ENCODE measurements around the gene TNFRSF19.

TNFRSF19 gene

DNA sequence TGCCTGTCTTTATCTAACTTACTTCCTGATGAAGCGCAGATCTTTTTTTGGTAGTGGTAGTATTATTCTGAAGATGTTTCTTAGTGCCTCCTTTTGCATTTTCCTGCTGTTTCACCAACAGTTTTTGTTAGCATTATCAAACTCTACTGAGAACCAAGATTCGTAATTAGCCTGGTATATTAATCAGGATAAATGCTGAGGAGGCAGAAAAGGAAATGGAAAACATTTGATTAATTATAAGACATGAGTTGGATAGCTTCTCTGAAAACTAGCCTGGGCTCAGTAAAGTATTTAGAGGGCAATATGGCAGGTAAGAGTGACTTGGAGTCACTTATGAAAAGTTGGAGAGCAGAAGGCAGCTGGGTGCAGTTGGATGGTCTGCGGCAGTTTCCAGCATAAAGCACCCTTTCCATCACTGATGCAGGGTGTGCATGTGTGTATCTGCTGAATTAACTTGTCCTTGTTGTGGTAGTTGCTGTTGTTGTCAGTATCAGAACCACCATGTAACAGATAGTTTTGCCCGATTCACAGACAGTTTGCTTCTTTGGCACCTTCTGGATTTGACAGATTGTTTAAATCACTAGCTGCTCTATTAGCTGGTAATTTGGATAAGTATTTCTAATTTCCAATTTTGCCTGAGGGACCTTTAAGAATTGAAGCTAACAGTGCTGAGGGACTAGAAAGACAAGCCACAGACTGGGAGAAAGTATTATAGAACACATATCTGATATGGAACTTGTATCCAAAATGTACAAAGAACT lies 6.9 kb upstream of the TNFRSF19 start:
- TF ChIP-seq, protein P1, sequence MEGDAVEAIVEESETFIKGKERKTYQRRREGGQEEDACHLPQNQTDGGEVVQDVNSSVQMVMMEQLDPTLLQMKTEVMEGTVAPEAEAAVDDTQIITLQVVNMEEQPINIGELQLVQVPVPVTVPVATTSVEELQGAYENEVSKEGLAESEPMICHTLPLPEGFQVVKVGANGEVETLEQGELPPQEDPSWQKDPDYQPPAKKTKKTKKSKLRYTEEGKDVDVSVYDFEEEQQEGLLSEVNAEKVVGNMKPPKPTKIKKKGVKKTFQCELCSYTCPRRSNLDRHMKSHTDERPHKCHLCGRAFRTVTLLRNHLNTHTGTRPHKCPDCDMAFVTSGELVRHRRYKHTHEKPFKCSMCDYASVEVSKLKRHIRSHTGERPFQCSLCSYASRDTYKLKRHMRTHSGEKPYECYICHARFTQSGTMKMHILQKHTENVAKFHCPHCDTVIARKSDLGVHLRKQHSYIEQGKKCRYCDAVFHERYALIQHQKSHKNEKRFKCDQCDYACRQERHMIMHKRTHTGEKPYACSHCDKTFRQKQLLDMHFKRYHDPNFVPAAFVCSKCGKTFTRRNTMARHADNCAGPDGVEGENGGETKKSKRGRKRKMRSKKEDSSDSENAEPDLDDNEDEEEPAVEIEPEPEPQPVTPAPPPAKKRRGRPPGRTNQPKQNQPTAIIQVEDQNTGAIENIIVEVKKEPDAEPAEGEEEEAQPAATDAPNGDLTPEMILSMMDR (IDR thresholded peaks at IDR 0.05; ENCODE audit: low read length, missing control alignments), result no peak
- H3K4me3 ChIP-seq (replicated peaks; ENCODE audit: low read depth, low read length), result no peak overlapping the region
- DNase-seq (ENCODE audit: low read depth), result no peak

DNA sequence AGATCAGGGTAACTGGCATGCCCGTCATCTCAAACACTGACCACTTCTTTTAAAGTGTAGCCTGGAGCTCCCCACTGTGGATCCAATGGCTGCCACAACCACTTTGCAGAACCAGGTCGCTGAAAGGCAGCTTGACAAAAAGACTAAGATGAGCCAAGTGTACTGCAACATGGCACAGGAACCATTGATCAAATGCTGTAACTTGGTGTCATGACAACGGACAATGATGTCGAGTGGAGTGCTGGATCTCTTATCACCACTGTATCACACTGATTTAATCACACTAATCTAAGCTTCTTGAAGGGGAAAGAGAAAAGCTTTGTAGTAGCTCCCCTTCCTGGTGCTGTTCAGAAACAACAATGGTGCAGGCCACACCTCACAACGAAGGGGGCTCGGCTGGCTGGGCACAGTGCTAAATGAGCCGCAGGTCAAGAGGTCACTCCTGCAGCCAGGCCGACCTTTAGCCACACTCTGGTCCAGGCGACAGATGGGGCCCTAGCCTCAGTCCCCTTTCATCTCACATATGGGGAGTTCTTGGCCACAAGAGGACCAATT lies 2.2 kb upstream of the TNFRSF19 start:
- DNase-seq (ENCODE audit: low read depth), result no peak
- TF ChIP-seq, protein P1 (IDR thresholded peaks at IDR 0.05; ENCODE audit: low read length, missing control alignments), result no peak
- no peak overlapping the region for H3K4me3 ChIP-seq (replicated peaks; ENCODE audit: low read depth, low read length)

DNA sequence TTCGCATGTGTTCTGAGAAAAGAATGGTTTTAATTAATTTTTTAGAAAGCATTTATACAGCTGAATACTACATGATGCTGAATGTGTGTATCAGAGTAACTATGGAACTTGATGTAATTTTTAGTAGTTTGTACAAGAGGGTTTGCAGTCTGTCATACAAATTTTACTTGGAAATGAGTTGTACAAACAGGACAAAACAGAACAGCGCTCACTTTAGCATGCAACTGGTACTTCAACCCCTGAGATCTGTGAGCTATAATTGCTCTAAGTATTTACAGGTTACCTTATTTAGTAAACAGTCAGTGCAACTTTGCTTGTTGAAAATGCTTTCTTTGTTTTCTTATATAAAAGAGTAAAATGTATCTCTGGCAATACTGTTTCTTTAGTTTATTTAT lies 706 bp downstream of the TNFRSF19 start:
- TF ChIP-seq, protein P1 (IDR thresholded peaks at IDR 0.05; ENCODE audit: low read length, missing control alignments), result peak; percentile 35
- DNase-seq (ENCODE audit: low read depth), result peak; percentile 39
- peak overlapping the region; percentile 40 for H3K4me3 ChIP-seq (replicated peaks; ENCODE audit: low read depth, low read length)

DNA sequence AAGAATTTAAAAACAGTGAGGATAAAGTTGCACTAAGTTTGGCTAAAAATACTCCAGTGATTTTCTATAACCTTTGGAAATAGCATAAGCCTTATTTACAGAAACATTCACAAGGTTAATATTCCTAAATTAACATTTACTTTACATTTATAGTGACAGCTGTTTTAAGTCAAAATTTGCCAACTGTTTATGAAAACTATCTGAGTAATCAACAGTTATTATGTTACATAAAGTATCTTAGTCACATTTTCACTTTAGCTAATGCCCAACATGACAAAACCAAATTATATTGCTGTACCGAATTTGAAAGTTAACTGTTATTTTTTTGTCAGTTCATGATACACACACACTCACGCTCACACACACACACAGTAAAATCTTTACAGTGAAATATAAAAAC lies 1.2 kb downstream of the TNFRSF19 start:
- DNase-seq (ENCODE audit: low read depth), result no peak
- peak overlapping the region; percentile 40 for H3K4me3 ChIP-seq (replicated peaks; ENCODE audit: low read depth, low read length)
- TF ChIP-seq, protein P1 (IDR thresholded peaks at IDR 0.05; ENCODE audit: low read length, missing control alignments), result no peak

DNA sequence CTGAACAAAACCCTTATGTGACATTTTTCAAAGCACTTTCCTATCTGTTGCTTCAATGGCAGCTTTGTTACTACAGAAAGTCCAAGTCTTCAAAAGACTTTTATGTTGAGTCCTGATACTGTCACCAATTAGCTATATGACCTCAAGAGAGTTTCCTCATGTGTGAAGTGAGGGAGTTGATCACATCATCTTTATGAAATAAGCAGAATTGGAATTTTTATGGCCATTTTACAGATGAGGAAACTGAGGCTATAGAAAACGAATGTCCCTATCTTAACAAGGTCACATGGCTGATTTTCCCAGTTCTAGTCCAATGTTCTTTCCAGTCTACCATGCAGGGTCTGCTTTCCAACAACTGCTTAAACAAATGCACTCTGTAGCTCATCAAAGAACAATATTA lies 2.6 kb downstream of the TNFRSF19 start:
- DNase-seq (ENCODE audit: low read depth), result no peak
- TF ChIP-seq, protein P1 (IDR thresholded peaks at IDR 0.05; ENCODE audit: low read length, missing control alignments), result no peak
- H3K4me3 ChIP-seq (replicated peaks; ENCODE audit: low read depth, low read length), result no peak overlapping the region

DNA sequence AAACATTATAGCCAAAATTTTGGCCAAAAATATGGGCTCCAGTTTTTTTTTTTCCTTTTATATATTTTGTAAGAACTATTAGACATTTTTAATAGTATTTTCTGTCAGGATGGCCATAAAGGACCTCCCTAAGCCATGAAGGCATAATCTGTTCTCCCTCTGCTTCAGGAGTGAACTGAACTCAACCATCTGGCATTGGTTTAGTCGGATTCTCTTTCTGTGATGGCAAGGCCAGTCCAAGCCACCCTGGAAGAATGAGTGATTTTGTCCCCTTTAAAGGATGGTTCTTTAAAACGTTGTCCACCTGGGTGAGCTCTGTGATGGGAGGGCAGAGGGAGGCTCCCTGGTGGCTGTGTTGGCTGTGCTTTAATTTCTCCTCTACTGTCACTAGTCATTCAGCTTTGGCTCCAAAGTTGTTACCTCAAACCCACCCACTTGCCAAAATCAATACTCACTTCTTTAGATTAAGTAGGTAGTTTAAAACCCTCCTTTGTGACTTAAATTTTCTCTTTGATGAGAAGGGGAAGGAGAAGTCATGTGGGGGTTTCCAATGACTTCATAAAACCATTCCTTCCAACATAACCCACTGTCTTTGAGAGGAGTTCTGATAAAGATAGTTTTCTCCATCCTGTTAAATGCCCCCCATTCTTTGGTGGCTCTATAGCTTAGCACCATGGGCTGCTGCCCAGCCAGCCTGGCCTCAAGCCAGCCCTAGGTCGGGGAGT lies 4.4 kb downstream of the TNFRSF19 start:
- no peak for DNase-seq (ENCODE audit: low read depth)
- TF ChIP-seq, protein P1 (IDR thresholded peaks at IDR 0.05; ENCODE audit: low read length, missing control alignments), result no peak
- no peak overlapping the region for H3K4me3 ChIP-seq (replicated peaks; ENCODE audit: low read depth, low read length)

Measured in fibroblast of pulmonary artery (primary cell).